C4-2B (cell line): ENCODE results near the gene AFAP1.

Experiments used
- H3K27ac ChIP-seq: fragments of 450-650 bp; 2 replicates; pipeline ENCODE4 v1.5.1; 2017
- ZFX ChIP-seq: fragments of 450-650 bp; IDR thresholded peaks from 2 replicates; pipeline ENCODE4 v1.6.1; 2017
- TF ChIP-seq, protein P1 (sequence below): fragments of 450-650 bp; conservative IDR thresholded peaks from 2 replicates; pipeline ENCODE4 v1.5.1; 2017; ENCODE audit warnings: mild to moderate bottlenecking

The AFAP1 gene

DNA sequence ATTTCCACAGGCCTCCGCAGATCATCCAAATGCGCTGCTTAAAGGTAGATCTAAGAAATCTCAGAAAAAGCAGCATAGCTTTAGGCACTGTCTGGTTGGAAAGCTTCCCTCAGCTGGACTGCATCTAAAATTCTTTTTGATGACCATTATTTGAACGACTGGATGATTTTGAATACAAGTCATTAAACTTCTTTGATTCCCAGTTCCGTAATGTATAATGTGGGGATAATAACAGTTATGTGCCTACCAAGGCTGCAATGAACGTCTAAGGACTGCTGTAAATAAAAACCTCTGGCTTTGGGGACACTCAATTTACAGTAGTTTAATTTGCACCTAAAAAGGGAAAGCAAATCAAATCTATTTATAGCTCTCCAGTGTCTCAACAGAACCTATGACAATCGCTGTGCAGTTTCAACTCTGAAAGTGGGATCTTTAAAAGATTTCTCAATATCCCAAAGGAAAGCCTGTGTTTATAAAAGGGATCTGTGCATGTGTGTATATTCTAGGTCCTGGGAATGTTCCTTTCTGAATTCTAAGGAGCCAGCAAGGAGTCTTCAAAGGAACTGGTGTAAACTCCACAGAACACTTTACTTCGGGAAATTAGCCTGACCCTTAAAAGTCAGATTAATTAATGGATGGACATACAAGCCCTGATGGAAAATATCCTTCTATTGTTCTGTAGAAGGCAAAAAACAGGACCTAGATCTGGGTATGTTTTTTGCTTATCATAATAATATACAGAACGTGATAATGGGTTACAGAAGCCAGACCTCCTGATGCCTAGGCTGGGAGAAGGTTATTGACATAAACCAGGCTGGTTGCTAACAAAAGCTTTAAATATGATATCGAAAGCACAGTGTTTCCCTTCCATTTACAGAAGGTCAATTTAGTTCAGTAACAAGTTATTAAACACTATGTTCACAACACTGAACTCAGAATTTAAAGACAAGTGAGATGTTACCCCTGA is 53.4 kb downstream of the AFAP1 start:
- TF ChIP-seq, protein P1, sequence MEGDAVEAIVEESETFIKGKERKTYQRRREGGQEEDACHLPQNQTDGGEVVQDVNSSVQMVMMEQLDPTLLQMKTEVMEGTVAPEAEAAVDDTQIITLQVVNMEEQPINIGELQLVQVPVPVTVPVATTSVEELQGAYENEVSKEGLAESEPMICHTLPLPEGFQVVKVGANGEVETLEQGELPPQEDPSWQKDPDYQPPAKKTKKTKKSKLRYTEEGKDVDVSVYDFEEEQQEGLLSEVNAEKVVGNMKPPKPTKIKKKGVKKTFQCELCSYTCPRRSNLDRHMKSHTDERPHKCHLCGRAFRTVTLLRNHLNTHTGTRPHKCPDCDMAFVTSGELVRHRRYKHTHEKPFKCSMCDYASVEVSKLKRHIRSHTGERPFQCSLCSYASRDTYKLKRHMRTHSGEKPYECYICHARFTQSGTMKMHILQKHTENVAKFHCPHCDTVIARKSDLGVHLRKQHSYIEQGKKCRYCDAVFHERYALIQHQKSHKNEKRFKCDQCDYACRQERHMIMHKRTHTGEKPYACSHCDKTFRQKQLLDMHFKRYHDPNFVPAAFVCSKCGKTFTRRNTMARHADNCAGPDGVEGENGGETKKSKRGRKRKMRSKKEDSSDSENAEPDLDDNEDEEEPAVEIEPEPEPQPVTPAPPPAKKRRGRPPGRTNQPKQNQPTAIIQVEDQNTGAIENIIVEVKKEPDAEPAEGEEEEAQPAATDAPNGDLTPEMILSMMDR, result no peak
- no peak for TF ChIP-seq ZFX
- H3K27ac ChIP-seq, result no peak overlapping the region

DNA sequence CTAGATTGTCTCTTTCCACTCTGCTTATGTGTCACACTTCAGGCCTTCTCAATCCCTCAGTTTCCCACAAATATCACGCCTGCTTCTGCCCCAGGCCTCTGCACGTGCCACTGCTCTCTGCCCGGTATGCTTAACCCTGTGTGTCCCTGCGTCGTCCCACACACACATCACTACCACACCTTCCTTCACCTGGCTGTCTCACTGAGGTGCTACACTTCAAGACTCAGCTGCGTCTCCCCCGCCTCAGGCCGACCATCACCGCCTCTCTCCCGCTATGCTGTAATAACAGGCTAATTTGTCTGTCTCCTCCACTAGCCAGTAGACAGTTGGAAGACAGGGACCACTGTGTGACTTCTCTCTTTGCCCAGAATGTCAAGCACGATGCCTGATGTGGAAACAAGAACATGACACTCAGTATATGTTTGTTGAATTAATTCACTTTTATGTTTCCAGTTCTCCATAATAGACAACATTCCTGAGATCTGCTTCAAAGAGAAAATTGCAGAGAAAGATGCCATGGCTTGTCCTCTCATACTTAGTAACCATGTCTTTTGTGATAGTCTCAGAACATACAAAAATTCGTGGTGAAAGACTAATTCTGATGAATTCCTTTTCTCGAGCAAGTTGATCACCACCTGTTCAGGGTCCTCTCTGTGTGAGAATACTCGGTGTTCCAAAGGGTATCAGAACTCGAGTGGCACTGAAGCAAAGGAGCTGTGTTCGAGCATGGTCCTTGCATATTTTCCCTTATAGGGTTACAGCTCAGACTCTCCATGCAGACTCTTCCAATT is 54.2 kb downstream of the AFAP1 start:
- H3K27ac ChIP-seq, result no peak overlapping the region
- TF ChIP-seq, protein P1, result no peak
- TF ChIP-seq ZFX, result no peak

DNA sequence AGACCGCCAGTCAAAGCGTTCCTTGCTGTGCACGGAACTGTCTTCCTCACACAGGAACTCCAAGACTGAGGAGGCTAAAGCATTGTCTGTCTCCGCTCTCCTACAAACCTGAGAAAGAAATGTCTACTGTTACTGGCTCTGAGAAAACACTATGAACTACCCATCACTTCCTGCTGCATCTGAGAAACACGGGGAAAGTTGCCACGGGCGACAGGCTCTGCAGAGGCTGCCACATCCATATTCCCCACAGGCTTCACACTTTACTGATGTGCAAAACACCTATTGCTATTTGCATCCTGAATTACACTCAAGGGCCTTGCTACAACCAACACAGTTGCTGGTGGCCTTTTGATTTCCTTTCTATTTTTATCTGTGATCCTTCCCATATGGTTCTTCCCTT is 59.0 kb downstream of the AFAP1 start:
- no peak for TF ChIP-seq ZFX
- TF ChIP-seq, protein P1, result no peak
- no peak overlapping the region for H3K27ac ChIP-seq

DNA sequence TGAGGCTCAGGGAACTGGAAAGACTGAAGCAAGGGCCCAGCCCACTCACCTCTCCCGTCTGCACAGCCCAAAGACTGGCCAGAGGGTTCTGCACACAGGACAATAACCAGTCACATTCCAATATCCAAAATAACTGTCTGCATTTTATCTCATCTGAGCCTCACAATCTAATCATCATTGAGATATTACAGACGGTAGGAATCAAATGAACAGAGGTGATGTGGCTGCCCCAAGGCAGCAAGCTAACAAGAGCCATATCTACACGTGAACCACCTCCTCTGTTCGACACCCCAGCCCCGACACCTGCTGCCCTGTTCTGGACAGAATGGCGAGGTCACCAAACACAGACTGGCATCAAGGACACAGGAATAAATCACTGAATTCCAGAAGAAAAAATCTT is 60.5 kb downstream of the AFAP1 start:
- H3K27ac ChIP-seq, result no peak overlapping the region
- no peak for TF ChIP-seq ZFX
- TF ChIP-seq, protein P1, result no peak

DNA sequence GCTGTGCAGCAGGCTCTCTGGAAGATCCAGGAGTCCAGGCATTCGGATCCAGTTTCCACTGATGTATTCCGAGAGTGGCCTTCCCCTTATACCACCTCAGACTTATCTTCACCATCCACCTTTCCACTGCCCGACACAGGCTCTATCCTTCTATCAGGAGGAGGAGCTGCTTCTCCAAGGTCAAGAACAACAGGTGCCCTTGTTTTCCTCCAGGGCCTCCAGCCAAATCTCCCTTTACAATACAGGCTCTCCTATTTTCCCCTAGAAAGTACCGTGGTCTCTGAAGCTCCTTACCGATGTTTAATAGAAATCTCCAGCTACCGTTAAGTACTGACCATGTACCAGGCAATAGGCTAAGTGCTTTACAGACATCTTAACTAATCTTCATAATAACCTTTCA is 61.3 kb downstream of the AFAP1 start:
- TF ChIP-seq, protein P1, result no peak
- TF ChIP-seq ZFX, result no peak
- H3K27ac ChIP-seq, result no peak overlapping the region

DNA sequence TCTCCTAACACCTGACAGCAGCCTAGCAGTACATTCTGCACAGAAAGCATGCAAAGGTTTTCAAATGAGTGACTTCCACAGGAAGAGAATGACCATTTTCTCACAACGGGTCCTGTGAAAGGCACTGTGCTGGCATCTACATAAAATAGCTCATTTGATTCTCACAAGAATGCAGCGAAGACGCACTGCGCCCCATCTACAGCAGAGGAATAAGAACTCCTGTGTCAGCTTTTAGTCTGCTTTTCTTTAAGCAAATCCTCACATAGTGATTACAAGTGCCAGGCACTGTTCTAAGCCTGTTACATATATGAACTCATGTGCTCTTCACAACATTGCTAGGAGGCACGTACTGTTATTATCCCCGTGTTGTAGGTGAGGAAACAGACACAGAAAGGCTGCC is 62.5 kb downstream of the AFAP1 start:
- H3K27ac ChIP-seq, result no peak overlapping the region
- TF ChIP-seq, protein P1, result no peak
- TF ChIP-seq ZFX, result no peak
